Neural progenitor cell (in vitro differentiated cells): ENCODE data around the gene ADH1B. TPM values are rescaled to one million over a fixed set of nuclear protein-coding genes. Genes with fewer than 3 reads are reported as not detected.

Experiments
- DNase-seq: peaks from one replicate; pipeline ENCODE4 v3.0.0-alpha.2; 2016; ENCODE audit warnings: low spot score
- H2AFZ ChIP-seq: fragments of 200-600 bp; sonication (generic); replicated peaks from 2 replicates; pipeline ENCODE4 v1.6.1; 2016; ENCODE audit warnings: antibody characterized with exemption
- H3F3A ChIP-seq: fragments of 200-600 bp; sonication (generic); 2 replicates; pipeline ENCODE4 v1.6.1; 2016; ENCODE audit warnings: antibody characterized with exemption, low read depth
- H3K27ac ChIP-seq: fragments of 200-600 bp; sonication (generic); 2 replicates; pipeline ENCODE4 v1.5.1; 2016; ENCODE audit warnings: mild to moderate bottlenecking
- H3K27me3 ChIP-seq: fragments of 200-600 bp; sonication (generic); 2 replicates; pipeline ENCODE4 v1.6.1; 2016; ENCODE audit warnings: mild to moderate bottlenecking, moderate library complexity
- H3K36me3 ChIP-seq: fragments of 200-600 bp; sonication (generic); 2 replicates; pipeline ENCODE4 v1.5.1; 2016
- H3K4me1 ChIP-seq: fragments of 200-600 bp; sonication (generic); 2 replicates; pipeline ENCODE4 v1.6.1; 2016; ENCODE audit warnings: mixed run types
- H3K4me2 ChIP-seq: fragments of 200-600 bp; sonication (generic); 2 replicates; pipeline ENCODE4 v1.6.1; 2016
- H3K4me3 ChIP-seq: fragments of 200-600 bp; sonication (generic); 2 replicates; pipeline ENCODE4 v1.5.1; 2016
- H3K79me2 ChIP-seq: fragments of 200-600 bp; sonication (generic); 2 replicates; pipeline ENCODE4 v1.6.1; 2016; ENCODE audit warnings: low read depth
- H3K9ac ChIP-seq: fragments of 200-600 bp; sonication (generic); 2 replicates; pipeline ENCODE4 v1.6.1; 2016
- H3K9me3 ChIP-seq: fragments of 200-600 bp; sonication (generic); 2 replicates; pipeline ENCODE4 v1.5.1; 2016; ENCODE audit warnings: low read depth
- H4K20me1 ChIP-seq: fragments of 200-600 bp; sonication (generic); 2 replicates; pipeline ENCODE4 v1.6.1; 2016; ENCODE audit warnings: low read depth
- H3K27ac Mint-ChIP-seq: 3 replicates; pipeline ENCODE4 v1.8.0; 2021; ENCODE audit warnings: mixed read lengths
- H3K27me3 Mint-ChIP-seq: 2 replicates; pipeline ENCODE4 v1.8.0; 2022; ENCODE audit warnings: low read depth, mild to moderate bottlenecking, inconsistent platforms, moderate library complexity, mixed read lengths; ENCODE audit not compliant: insufficient read depth
- H3K36me3 Mint-ChIP-seq: 3 replicates; pipeline ENCODE4 v1.8.0; 2021; ENCODE audit warnings: mixed read lengths
- H3K4me1 Mint-ChIP-seq: 3 replicates; pipeline ENCODE4 v1.8.0; 2021; ENCODE audit warnings: mixed read lengths
- H3K4me3 Mint-ChIP-seq: 3 replicates; pipeline ENCODE4 v1.8.0; 2021; ENCODE audit warnings: mild to moderate bottlenecking, moderate library complexity, mixed read lengths
- H3K9me3 Mint-ChIP-seq: 3 replicates; pipeline ENCODE4 v1.8.0; 2020; ENCODE audit warnings: mixed read lengths
- EZH2 ChIP-seq: fragments of 200-600 bp; sonication (generic); IDR thresholded peaks from 2 replicates; pipeline ENCODE4 v1.6.1; 2017; ENCODE audit warnings: antibody characterized with exemption, mild to moderate bottlenecking, moderate library complexity
- EZH2phosphoT487 ChIP-seq: fragments of 200-600 bp; sonication (generic); IDR thresholded peaks from 2 replicates; pipeline ENCODE4 v1.6.1; 2017; ENCODE audit warnings: antibody characterized with exemption
- total RNA-seq: library from RNA; depleted of rRNA; stranded (reverse); fragments of >200 nt; gene quantifications from 2 replicates; pipeline ENCODE4 v1.2.3, GENCODE V29; 2015; ENCODE audit warnings: low replicate concordance
- TF ChIP-seq, protein P1 (sequence below): fragments of 200-600 bp; sonication (generic); IDR thresholded peaks from 2 replicates; pipeline ENCODE4 v1.5.1; 2017; ENCODE audit warnings: antibody characterized with exemption, mild to moderate bottlenecking

ADH1B gene
- total RNA-seq, 1 donor from 2014 or later, result not detected

DNA sequence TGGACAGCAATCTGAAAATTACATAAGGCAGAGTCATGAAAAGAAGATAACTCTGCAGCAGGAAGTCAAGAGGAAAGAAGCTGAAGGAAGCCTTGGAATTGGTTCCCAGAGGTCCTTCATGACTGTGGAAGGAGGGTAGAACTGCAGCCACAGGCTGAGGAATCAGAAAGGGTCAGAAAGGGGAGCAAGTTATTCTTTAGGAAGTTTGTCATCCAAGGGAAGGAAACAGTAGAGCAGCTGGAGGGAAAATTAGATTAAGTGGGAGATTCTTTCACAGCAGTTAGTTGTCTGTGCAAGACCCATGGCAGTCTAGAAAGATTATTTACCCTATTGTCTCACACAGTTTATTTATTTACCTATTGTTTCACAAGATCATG lies 40.7 kb upstream of the ADH1B start:
- H3K9me3 ChIP-seq, result peaks cover 6% of the 10 kb centered on the region
- no peak overlapping the region for H3K9ac ChIP-seq
- H3F3A ChIP-seq, result no peaks in the 10 kb centered on the region
- Mint-ChIP-seq H3K36me3 (no peaks in the 10 kb centered on the region), H3K4me1 (no peaks in the 10 kb centered on the region), H3K9me3 (peaks cover 14% of the 10 kb centered on the region), H3K27ac (no peak overlapping the region), H3K4me3 (no peak overlapping the region), H3K27me3 (peaks cover 2% of the 10 kb centered on the region)
- H3K79me2 ChIP-seq, result no peaks in the 10 kb centered on the region
- no peak overlapping the region for H3K4me3 ChIP-seq
- no peak overlapping the region for H3K4me2 ChIP-seq
- TF ChIP-seq EZH2phosphoT487 (no peak), EZH2 (no peak)
- TF ChIP-seq, protein P1, sequence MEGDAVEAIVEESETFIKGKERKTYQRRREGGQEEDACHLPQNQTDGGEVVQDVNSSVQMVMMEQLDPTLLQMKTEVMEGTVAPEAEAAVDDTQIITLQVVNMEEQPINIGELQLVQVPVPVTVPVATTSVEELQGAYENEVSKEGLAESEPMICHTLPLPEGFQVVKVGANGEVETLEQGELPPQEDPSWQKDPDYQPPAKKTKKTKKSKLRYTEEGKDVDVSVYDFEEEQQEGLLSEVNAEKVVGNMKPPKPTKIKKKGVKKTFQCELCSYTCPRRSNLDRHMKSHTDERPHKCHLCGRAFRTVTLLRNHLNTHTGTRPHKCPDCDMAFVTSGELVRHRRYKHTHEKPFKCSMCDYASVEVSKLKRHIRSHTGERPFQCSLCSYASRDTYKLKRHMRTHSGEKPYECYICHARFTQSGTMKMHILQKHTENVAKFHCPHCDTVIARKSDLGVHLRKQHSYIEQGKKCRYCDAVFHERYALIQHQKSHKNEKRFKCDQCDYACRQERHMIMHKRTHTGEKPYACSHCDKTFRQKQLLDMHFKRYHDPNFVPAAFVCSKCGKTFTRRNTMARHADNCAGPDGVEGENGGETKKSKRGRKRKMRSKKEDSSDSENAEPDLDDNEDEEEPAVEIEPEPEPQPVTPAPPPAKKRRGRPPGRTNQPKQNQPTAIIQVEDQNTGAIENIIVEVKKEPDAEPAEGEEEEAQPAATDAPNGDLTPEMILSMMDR, result no peak
- no peaks in the 10 kb centered on the region for H4K20me1 ChIP-seq
- no peak overlapping the region for H2AFZ ChIP-seq
- no peak overlapping the region for H3K27ac ChIP-seq
- H3K36me3 ChIP-seq, result no peaks in the 10 kb centered on the region
- no peak for DNase-seq
- no peaks in the 10 kb centered on the region for H3K27me3 ChIP-seq
- H3K4me1 ChIP-seq, result no peaks in the 10 kb centered on the region

DNA sequence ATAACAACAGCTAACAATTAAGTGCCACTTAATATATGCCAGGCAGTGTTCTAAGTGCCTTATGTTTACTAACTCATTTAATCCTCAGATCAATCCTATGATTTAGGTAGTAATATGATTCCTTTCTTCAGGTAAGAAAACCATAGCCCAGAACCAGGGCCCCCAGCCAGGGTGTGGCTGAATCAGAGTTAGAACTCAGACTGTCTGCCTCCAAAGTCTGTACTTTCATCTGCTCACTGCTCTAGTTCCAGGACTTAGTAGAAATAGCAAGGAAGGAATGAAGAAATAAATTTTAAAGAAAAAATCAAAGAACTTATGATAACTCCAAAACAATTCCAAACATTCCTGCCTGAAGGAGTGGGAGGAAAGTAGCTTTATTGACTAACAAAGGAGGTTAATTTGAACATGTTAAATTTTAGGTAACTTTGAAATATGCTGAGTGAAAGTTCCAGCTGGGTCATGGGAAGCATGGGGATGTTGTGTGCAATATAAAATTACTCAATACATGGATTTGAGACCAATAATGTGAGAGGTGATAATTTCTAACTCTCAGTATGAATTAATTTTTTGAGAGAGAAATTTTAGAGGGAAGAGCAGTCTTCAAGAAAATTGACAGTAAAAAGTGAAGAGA lies 40.2 kb upstream of the ADH1B start:
- Histone ChIP-seq H3K27ac (no peak overlapping the region), H3K27me3 (no peaks in the 10 kb centered on the region), H3K36me3 (no peaks in the 10 kb centered on the region), H2AFZ (no peak overlapping the region), H3K79me2 (no peaks in the 10 kb centered on the region), H3K4me2 (no peak overlapping the region), H3K9me3 (peaks cover 6% of the 10 kb centered on the region), H3F3A (no peaks in the 10 kb centered on the region), H3K9ac (no peak overlapping the region), H4K20me1 (no peaks in the 10 kb centered on the region), H3K4me1 (no peaks in the 10 kb centered on the region), H3K4me3 (no peak overlapping the region)
- no peaks in the 10 kb centered on the region for H3K36me3 Mint-ChIP-seq
- peaks cover 14% of the 10 kb centered on the region for H3K9me3 Mint-ChIP-seq
- no peak overlapping the region for H3K4me3 Mint-ChIP-seq
- H3K4me1 Mint-ChIP-seq, result no peaks in the 10 kb centered on the region
- H3K27ac Mint-ChIP-seq, result no peak overlapping the region
- no peak for DNase-seq
- TF ChIP-seq EZH2, result no peak
- TF ChIP-seq, protein P1, result no peak
- no peak for TF ChIP-seq EZH2phosphoT487
- peaks cover 2% of the 10 kb centered on the region for H3K27me3 Mint-ChIP-seq

DNA sequence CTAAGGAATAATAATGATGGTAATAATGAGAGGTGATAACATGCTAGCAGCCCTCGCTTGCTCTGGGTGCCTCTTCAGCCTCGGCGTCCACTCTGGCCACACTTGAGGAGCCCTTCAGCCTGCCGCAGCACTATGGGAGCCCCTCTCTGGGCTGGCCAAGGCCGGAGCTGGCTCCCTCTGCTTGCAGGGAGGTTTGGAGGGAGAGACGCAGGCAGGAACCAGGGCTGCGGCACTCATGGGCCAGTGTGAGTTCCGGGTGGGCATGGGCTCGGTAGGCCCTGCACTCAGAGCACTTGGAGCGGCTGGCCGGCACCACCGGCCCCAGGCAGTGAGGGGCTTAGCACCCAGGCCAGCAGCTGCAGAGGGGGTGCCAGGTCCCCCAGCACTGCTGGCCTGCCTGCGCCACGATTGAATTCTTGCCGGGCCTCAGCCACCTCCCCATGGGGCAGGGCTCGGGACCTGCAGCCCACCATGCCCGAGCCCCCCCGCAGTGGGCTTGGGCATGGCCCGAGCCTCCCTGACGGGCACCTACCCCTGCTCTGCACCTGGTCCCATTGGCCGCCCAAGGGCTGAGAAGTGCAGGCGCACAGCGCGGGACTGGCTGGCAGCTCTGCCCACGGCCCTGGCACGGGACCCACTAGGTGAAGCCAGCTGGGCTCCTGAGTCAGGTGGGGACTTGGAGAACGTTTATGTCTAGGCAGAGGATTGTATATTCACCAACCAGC lies 38.4 kb upstream of the ADH1B start:
- H3K27me3 Mint-ChIP-seq, result peaks cover 2% of the 10 kb centered on the region
- H3K4me3 ChIP-seq, result no peak overlapping the region
- no peak overlapping the region for H3K27ac Mint-ChIP-seq
- H3K4me1 Mint-ChIP-seq, result no peaks in the 10 kb centered on the region
- H3K4me3 Mint-ChIP-seq, result no peak overlapping the region
- H3K4me2 ChIP-seq, result no peak overlapping the region
- TF ChIP-seq EZH2 (no peak), EZH2phosphoT487 (no peak)
- TF ChIP-seq, protein P1, result no peak
- H3K4me1 ChIP-seq, result no peaks in the 10 kb centered on the region
- no peaks in the 10 kb centered on the region for H3K79me2 ChIP-seq
- H3K36me3 ChIP-seq, result no peaks in the 10 kb centered on the region
- H3K9me3 Mint-ChIP-seq, result peaks cover 10% of the 10 kb centered on the region
- H3K36me3 Mint-ChIP-seq, result no peaks in the 10 kb centered on the region
- no peaks in the 10 kb centered on the region for H3K27me3 ChIP-seq
- H3K9me3 ChIP-seq, result no peaks in the 10 kb centered on the region
- H4K20me1 ChIP-seq, result no peaks in the 10 kb centered on the region
- no peaks in the 10 kb centered on the region for H3F3A ChIP-seq
- H2AFZ ChIP-seq, result no peak overlapping the region
- no peak overlapping the region for H3K9ac ChIP-seq
- H3K27ac ChIP-seq, result no peak overlapping the region
- no peak for DNase-seq
